ENCODE results near the gene PROM1. TPM values are rescaled to one million over a fixed set of nuclear protein-coding genes. Genes with fewer than 3 reads are reported as not detected.

The PROM1 gene
- total and polyA plus RNA-seq, 2 of the 8 experiments (the other 6 are each of a cell fraction or from before 2014, with no cell fraction given) = 36.0 to 59.7 TPM

DNA sequence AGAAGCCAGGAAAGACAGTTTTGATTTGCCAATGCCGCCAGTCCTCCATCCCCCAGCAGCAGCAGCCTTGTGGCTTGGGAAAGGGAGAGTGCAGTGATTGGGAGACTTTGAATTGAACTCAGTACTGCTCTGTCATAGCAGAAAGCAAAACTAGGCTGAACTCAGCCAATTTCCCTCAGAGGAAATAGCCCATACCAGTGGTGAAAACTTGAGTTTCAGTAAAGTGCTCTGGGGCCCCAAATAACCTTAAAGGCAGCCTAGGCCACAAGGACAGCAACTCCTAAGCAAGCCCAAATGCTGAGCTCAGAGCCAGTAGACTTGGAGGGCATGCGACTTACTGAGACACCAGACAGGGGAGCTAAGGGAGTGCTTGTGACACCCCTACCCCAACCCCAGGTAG is 2.0 kb upstream of the PROM1 start (continued):
- TF ChIP-seq SAP30 (IDR thresholded peaks at IDR 0.05; ENCODE audit: insufficient read depth, insufficient replicate concordance, low read length) (no peak), CBX5 (IDR thresholded peaks at IDR 0.05; ENCODE audit: low read depth, low read length) (no peak), BCL11A (IDR thresholded peaks at IDR 0.05; ENCODE audit: low read depth in 2 of 2, low read length in 2 of 2) (no peak), YY1 (IDR thresholded peaks at IDR 0.05; ENCODE audit: low read depth, low read length) (no peak), CHD7 (IDR thresholded peaks at IDR 0.05; ENCODE audit: insufficient replicate concordance, low read length) (no peak)

All from H1 (cell line).